CD1c-positive myeloid dendritic cell (primary cell): ENCODE measurements around the gene CEP68.

Experiments used
- DNase-seq: peaks from one replicate; pipeline ENCODE4 v3.0.0-alpha.2; 2016; ENCODE audit errors: extremely low spot score

CEP68 gene

GRCh38 chr2:65057391-65058052, 1.3 kb downstream of the CEP68 start:
- DNase-seq = peak; percentile 71

GRCh38 chr2:65059071-65059470, 2.9 kb downstream of the CEP68 start:
- DNase-seq = no peak

GRCh38 chr2:65061146-65061909, 5.1 kb downstream of the CEP68 start:
- no peak for DNase-seq

GRCh38 chr2:65061910-65062339, 5.7 kb downstream of the CEP68 start:
- no peak for DNase-seq

- peak; percentile 78 for DNase-seq
Observed at GRCh38 chr2:65062843-65063825, 6.9 kb downstream of the CEP68 start.

GRCh38 chr2:65064728-65065552, 8.7 kb downstream of the CEP68 start:
- DNase-seq = peak; percentile 94

- DNase-seq = no peak
Observed at GRCh38 chr2:65067806-65068553, 11.8 kb downstream of the CEP68 start.

- no peak for DNase-seq
Observed at GRCh38 chr2:65069439-65069824, 13.2 kb downstream of the CEP68 start.

- DNase-seq = no peak
Observed at GRCh38 chr2:65070172-65070830, 14.1 kb downstream of the CEP68 start.

GRCh38 chr2:65070856-65071255, 14.6 kb downstream of the CEP68 start:
- no peak for DNase-seq

GRCh38 chr2:65071499-65072180, 15.4 kb downstream of the CEP68 start:
- DNase-seq = no peak

GRCh38 chr2:65072181-65072970, 16.2 kb downstream of the CEP68 start:
- no peak for DNase-seq

GRCh38 chr2:65073879-65074565, 17.8 kb downstream of the CEP68 start:
- no peak for DNase-seq

- no peak for DNase-seq
Observed at GRCh38 chr2:65075176-65075575, 19.0 kb downstream of the CEP68 start.

- DNase-seq = peak; percentile 14
Observed at GRCh38 chr2:65075605-65076344, 19.6 kb downstream of the CEP68 start.

GRCh38 chr2:65076345-65076710, 20.1 kb downstream of the CEP68 start:
- DNase-seq = no peak

GRCh38 chr2:65077898-65078297, 21.7 kb downstream of the CEP68 start:
- DNase-seq = no peak
